K562 (cell line): ENCODE measurements around the gene FRMD4A.

ENCODE experiments used
- CTBP1 ChIP-seq: fragments of 450-650 bp; IDR thresholded peaks from 2 replicates; pipeline ENCODE4 v1.6.1; 2016; ENCODE audit warnings: borderline replicate concordance
- HDAC1 ChIP-seq, 2 experiments: fragments of 450-650 bp; IDR thresholded peaks; 2 replicates each; pipeline ENCODE4 v1.6.1; 2016 to 2017; ENCODE audit warnings: inconsistent platforms in 1 of 2, mild to moderate bottlenecking in 1 of 2, moderate library complexity in 1 of 2
- MIER1 ChIP-seq: fragments of 450-650 bp; IDR thresholded peaks from 2 replicates; pipeline ENCODE4 v1.6.1; 2016; ENCODE audit warnings: antibody characterized with exemption, mild to moderate bottlenecking, low read depth
- POLR2AphosphoS5 ChIP-seq: IDR thresholded peaks from 2 replicates; pipeline ENCODE4 v1.6.1; 2011; ENCODE audit warnings: mild to moderate bottlenecking, low read depth, low read length, moderate library complexity; ENCODE audit not compliant: control insufficient read depth, insufficient read depth
- RCOR1 ChIP-seq, 2 experiments: IDR thresholded peaks; 2 replicates each; pipeline ENCODE4 v1.6.1; 2012; ENCODE audit warnings: low read depth in 2 of 2, low read length in 2 of 2, borderline replicate concordance in 1 of 2, improper control_type of control experiment in 1 of 2
- ZNF551 ChIP-seq: fragments of 250-450 bp; sonication (Bioruptor Pico); IDR thresholded peaks from 2 replicates; pipeline ENCODE4 v1.5.0; 2021; ENCODE audit warnings: mild to moderate bottlenecking, moderate library complexity

- TF ChIP-seq POLR2AphosphoS5 (no peak), RCOR1 (IDR thresholded peaks at IDR 0.05; ENCODE audit: borderline replicate concordance in 1 of 2, low read depth in 2 of 2, low read length in 2 of 2) (no peak), CTBP1 (no peak), MIER1 (no peak), ZNF551 (CRISPR knock-in tag) (no peak), HDAC1 (IDR thresholded peaks at IDR 0.05) (no peak)
Measured at GRCh38 chr10:13860886-13861285, 469.8 kb downstream of the FRMD4A start.
